DOHH2 (cell line): ENCODE results near the gene ELOVL5.
"Not testable (repeated sequence)": the region's sequence is repeated elsewhere in the genome, so short reads cannot be mapped to it uniquely, and the experiment has no call there.

Experiments
- H3F3A ChIP-seq: fragments of 200-600 bp; sonication (generic), shearing (Covaris generic); 2 replicates; pipeline ENCODE4 v1.6.0; 2016; ENCODE audit warnings: antibody characterized with exemption, mild to moderate bottlenecking; ENCODE audit not compliant: control insufficient read depth, insufficient read depth
- H3K27ac ChIP-seq: fragments of 200-600 bp; sonication (generic); 2 replicates; pipeline ENCODE4 v1.5.1; 2014; ENCODE audit warnings: low read depth, mild to moderate bottlenecking, low read length, moderate library complexity
- H3K27me3 ChIP-seq: fragments of 200-600 bp; sonication (generic); 2 replicates; pipeline ENCODE4 v1.6.1; 2014; ENCODE audit warnings: mild to moderate bottlenecking, low read length, mixed read lengths; ENCODE audit not compliant: control insufficient read depth
- H3K36me3 ChIP-seq: fragments of 200-600 bp; sonication (generic); 2 replicates; pipeline ENCODE4 v1.6.1; 2014; ENCODE audit warnings: mild to moderate bottlenecking, low read length, moderate library complexity, mixed read lengths; ENCODE audit not compliant: control insufficient read depth
- H3K4me1 ChIP-seq: fragments of 200-600 bp; sonication (generic); 2 replicates; pipeline ENCODE4 v1.6.1; 2014; ENCODE audit warnings: mild to moderate bottlenecking, low read length, mixed read lengths; ENCODE audit not compliant: control insufficient read depth
- H3K4me2 ChIP-seq: fragments of 200-600 bp; sonication (generic); 2 replicates; pipeline ENCODE4 v1.6.0; 2014; ENCODE audit warnings: mild to moderate bottlenecking, low read length, moderate library complexity
- H3K4me3 ChIP-seq: fragments of 200-600 bp; sonication (generic); 2 replicates; pipeline ENCODE4 v1.5.1; 2014; ENCODE audit warnings: mild to moderate bottlenecking, low read length, mixed read lengths
- H3K79me2 ChIP-seq: fragments of 200-600 bp; sonication (generic); 2 replicates; pipeline ENCODE4 v1.6.1; 2014; ENCODE audit warnings: mild to moderate bottlenecking, low read length, mixed read lengths; ENCODE audit not compliant: control insufficient read depth
- H3K9me2 ChIP-seq: fragments of 200-600 bp; sonication (generic); replicated peaks from 2 replicates; pipeline ENCODE4 v1.6.1; 2014; ENCODE audit warnings: mild to moderate bottlenecking, low read length, mixed read lengths; ENCODE audit not compliant: control insufficient read depth
- H3K9me3 ChIP-seq: fragments of 200-600 bp; sonication (generic); 2 replicates; pipeline ENCODE4 v1.6.1; 2014; ENCODE audit warnings: antibody characterized with exemption, low read length, mixed read lengths; ENCODE audit not compliant: control insufficient read depth, insufficient read depth
- H4K20me1 ChIP-seq: fragments of 200-600 bp; sonication (generic); 2 replicates; pipeline ENCODE4 v1.6.0; 2014; ENCODE audit warnings: low read depth, mild to moderate bottlenecking, antibody characterized with exemption, low read length, moderate library complexity; ENCODE audit not compliant: control insufficient read depth, insufficient read depth
- EZH2phosphoT487 ChIP-seq: fragments of 200-600 bp; sonication (generic); IDR thresholded peaks from 2 replicates; pipeline ENCODE4 v1.6.1; 2017; ENCODE audit warnings: borderline replicate concordance, mild to moderate bottlenecking, antibody characterized with exemption, low read length, moderate library complexity, mixed read lengths
- TF ChIP-seq, protein P1 (sequence below): fragments of 200-600 bp; sonication (generic); IDR thresholded peaks from one replicate; pipeline ENCODE4 v1.5.1; 2014; ENCODE audit warnings: antibody characterized with exemption, mild to moderate bottlenecking, low read depth, low read length; ENCODE audit not compliant: poor library complexity, severe bottlenecking

ELOVL5 gene

DNA sequence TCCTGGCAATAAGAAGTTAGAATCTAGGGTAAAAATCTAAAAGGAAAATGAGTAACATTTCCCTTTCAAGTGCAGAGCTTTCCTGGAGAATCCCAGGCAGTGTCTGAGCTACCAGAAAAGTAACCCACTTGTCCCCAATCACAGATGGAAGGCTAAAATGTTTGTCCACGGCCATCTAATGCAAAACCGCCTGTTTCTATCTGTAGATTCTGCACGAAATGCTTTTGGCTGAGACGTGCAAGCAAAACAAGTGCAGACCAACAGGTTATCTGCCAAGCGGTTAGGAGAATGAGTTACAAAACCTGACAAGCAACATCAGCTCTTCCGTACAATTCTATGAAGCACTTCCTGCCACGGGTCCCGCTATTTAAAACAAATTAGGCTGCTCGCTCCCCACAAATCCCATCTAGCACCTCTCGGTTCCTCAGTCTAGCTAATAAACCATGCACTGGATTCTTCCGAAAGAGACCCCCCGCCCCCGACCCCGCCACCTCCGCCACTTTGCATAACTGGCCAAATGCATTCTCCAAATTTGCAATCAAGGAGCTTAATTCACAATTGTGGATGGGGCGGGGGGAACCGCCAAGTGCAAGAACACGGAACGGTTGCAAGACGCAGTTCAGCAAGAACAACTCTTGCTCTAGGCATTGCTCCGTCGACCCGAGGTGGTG, 1.4 kb downstream of the ELOVL5 start:
- peak overlapping the region; percentile 88 for H3K4me3 ChIP-seq
- peaks cover 30% of the 10 kb centered on the region for H4K20me1 ChIP-seq
- peak overlapping the region; percentile 77 for H3K27ac ChIP-seq
- H3K4me2 ChIP-seq: peak overlapping the region; percentile 87
- no peaks in the 10 kb centered on the region; the same call in 1 of the 2 replicates for H3F3A ChIP-seq
- no peaks in the 10 kb centered on the region for H3K9me2 ChIP-seq
- no peak for TF ChIP-seq EZH2phosphoT487
- TF ChIP-seq, protein P1, sequence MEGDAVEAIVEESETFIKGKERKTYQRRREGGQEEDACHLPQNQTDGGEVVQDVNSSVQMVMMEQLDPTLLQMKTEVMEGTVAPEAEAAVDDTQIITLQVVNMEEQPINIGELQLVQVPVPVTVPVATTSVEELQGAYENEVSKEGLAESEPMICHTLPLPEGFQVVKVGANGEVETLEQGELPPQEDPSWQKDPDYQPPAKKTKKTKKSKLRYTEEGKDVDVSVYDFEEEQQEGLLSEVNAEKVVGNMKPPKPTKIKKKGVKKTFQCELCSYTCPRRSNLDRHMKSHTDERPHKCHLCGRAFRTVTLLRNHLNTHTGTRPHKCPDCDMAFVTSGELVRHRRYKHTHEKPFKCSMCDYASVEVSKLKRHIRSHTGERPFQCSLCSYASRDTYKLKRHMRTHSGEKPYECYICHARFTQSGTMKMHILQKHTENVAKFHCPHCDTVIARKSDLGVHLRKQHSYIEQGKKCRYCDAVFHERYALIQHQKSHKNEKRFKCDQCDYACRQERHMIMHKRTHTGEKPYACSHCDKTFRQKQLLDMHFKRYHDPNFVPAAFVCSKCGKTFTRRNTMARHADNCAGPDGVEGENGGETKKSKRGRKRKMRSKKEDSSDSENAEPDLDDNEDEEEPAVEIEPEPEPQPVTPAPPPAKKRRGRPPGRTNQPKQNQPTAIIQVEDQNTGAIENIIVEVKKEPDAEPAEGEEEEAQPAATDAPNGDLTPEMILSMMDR: no peak
- peaks cover 62% of the 10 kb centered on the region for H3K4me1 ChIP-seq
- no peaks in the 10 kb centered on the region for H3K9me3 ChIP-seq
- peaks cover 73% of the 10 kb centered on the region for H3K79me2 ChIP-seq
- H3K27me3 ChIP-seq: no peaks in the 10 kb centered on the region
- peaks cover 47% of the 10 kb centered on the region for H3K36me3 ChIP-seq

DNA sequence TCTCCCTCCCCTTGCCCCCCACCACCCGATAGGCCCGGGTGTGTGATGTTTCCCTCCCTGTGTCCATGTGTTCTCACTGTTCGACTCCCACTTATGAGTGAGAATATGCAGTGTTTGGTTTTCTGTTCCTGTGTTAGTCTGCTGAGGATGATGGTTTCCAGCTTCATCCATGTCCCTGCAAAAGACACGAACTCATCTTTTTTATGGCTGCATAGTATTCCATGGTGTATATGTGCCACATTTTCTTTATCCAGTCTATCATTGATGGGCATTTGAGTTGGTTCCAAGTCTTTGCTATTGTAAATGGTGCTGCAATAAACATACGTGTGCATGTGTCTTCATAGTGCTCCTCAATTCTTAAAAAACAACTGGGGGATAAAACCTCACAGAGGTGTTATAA, 2.7 kb downstream of the ELOVL5 start:
- Histone ChIP-seq H3K36me3 (peaks cover 60% of the 10 kb centered on the region), H3K4me2 (peak overlapping the region; percentile 87; the same call in 1 of the 2 replicates), H4K20me1 (peaks cover 32% of the 10 kb centered on the region), H3K4me1 (peaks cover 69% of the 10 kb centered on the region), H3K79me2 (peaks cover 86% of the 10 kb centered on the region)
- H3K27me3 ChIP-seq, H3K9me2 ChIP-seq, H3K27ac ChIP-seq, H3F3A ChIP-seq, H3K4me3 ChIP-seq, H3K9me3 ChIP-seq: not testable (repeated sequence)

DNA sequence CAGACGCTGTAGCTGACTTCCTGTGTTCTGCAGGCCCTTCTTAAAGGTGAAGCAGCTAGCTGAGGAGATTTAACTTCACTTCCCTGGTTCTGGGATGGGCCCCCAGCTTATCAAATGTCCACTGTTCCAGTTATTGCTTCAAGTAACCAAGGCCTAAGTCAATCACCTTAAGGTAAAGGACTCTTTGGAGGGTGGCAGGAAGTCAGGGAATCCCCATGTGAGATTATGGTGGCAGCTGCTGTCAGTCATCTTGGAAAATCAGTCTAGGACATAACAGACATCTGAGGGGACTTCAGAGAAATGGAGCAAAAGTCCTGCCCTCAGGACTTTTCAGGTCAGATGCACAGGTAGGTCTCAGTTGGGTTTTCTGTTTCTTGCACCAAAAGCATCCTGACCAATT, 3.8 kb downstream of the ELOVL5 start:
- Histone ChIP-seq H3K4me3 (0 out of 2 replicates have a peak overlapping the region, but pooled peaks have one; percentile 3), H3F3A (no peaks in the 10 kb centered on the region; the same call in 1 of the 2 replicates), H3K4me2 (peak overlapping the region; percentile 20), H3K79me2 (peaks cover 96% of the 10 kb centered on the region), H3K27ac (no peak overlapping the region), H3K27me3 (no peaks in the 10 kb centered on the region), H4K20me1 (peaks cover 32% of the 10 kb centered on the region), H3K9me3 (no peaks in the 10 kb centered on the region), H3K36me3 (peaks cover 64% of the 10 kb centered on the region), H3K4me1 (peaks cover 64% of the 10 kb centered on the region), H3K9me2 (no peaks in the 10 kb centered on the region)
- TF ChIP-seq EZH2phosphoT487: no peak
- TF ChIP-seq, protein P1: no peak

DNA sequence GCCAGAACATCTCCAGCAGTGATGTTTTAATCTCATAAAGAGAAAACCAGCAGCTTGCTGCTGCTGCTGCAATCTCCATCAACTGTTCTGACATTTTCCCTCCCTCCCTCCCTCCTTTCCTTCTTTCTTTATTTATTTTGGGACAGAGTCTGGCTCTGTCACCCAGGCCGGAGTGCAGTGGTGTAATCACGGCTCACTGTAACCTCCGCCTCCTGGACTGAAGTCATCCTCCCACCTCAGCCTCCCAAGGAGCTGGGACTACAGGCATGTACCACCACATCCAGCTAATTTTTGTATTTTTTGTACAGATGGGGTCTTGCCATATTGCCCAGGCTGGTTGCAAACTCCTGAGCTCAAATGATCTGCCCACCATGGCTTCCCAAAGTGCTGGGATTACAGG, 5.7 kb downstream of the ELOVL5 start:
- peaks cover 39% of the 10 kb centered on the region for H4K20me1 ChIP-seq
- no peak overlapping the region for H3K4me3 ChIP-seq
- no peaks in the 10 kb centered on the region for H3K9me2 ChIP-seq
- H3K4me2 ChIP-seq: no peak overlapping the region
- no peaks in the 10 kb centered on the region; the same call in 1 of the 2 replicates for H3F3A ChIP-seq
- H3K27ac ChIP-seq: no peak overlapping the region
- H3K36me3 ChIP-seq: peaks cover 68% of the 10 kb centered on the region
- H3K9me3 ChIP-seq: no peaks in the 10 kb centered on the region
- TF ChIP-seq, protein P1: no peak
- TF ChIP-seq EZH2phosphoT487: no peak
- no peaks in the 10 kb centered on the region for H3K27me3 ChIP-seq
- peaks cover 99% of the 10 kb centered on the region for H3K79me2 ChIP-seq
- H3K4me1 ChIP-seq: peaks cover 69% of the 10 kb centered on the region
